Upper lobe of left lung (tissue), 4 donors: ENCODE measurements around the gene B9D1.

Experiments
- POLR2A ChIP-seq, 4 donors: fragments of 450-650 bp; IDR thresholded peaks; one replicate each; pipeline ENCODE4 v1.5.1; 2016 to 2017; ENCODE audit warnings: antibody characterized with exemption in 4 of 4, mild to moderate bottlenecking in 2 of 4
- POLR2AphosphoS5 ChIP-seq, 2 donors: sonication (generic); formaldehyde crosslinking; IDR thresholded peaks; one replicate each; pipeline ENCODE4 v1.5.1; 2017; ENCODE audit warnings: antibody characterized with exemption in 2 of 2
- TF ChIP-seq, protein P1 (sequence below), 6 experiments: fragments of 450-650 bp in 4 of 6; fragments of 200-600 bp in 2 of 6; sonication (generic) in 2 of 6; IDR thresholded peaks; one replicate each; pipeline ENCODE4 v1.5.1; 2016 to 2019; ENCODE audit warnings: antibody characterized with exemption in 6 of 6

DNA sequence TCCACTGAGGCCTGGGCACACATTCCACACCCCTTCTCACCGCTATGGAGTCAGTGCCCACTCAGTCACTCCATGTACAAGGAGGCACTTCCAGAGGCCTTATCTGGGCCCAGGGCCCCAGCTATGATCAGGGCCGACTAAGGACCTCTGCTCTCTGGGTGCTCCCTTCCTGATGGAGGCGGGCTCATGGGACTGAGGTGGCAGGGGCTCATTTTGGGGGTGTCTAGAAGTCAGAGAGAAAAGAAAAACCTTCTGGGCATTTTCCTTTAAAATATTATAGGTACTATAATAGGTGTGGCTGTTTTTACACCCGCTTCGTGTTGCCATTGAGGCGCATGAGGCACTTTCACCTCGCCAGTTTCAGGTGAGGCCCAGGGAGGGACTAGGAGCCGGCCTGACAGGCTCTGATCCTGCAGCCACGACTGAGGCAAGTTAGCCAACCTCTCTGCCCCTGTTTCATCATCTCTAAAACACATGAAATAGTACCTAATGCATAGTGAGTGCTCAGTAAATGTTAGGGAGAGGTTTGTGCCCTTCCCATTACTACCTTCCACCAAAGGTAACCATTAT is 14.4 kb downstream of the B9D1 start:
- TF ChIP-seq POLR2A (IDR thresholded peaks at IDR 0.05) (no peak), POLR2AphosphoS5 (IDR thresholded peaks at IDR 0.05) (no peak)
- TF ChIP-seq, protein P1, sequence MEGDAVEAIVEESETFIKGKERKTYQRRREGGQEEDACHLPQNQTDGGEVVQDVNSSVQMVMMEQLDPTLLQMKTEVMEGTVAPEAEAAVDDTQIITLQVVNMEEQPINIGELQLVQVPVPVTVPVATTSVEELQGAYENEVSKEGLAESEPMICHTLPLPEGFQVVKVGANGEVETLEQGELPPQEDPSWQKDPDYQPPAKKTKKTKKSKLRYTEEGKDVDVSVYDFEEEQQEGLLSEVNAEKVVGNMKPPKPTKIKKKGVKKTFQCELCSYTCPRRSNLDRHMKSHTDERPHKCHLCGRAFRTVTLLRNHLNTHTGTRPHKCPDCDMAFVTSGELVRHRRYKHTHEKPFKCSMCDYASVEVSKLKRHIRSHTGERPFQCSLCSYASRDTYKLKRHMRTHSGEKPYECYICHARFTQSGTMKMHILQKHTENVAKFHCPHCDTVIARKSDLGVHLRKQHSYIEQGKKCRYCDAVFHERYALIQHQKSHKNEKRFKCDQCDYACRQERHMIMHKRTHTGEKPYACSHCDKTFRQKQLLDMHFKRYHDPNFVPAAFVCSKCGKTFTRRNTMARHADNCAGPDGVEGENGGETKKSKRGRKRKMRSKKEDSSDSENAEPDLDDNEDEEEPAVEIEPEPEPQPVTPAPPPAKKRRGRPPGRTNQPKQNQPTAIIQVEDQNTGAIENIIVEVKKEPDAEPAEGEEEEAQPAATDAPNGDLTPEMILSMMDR (IDR thresholded peaks at IDR 0.05), result no peak
